HG03159 (cell line): Measurements from ENCODE around the gene PNMT.

Source experiments
- ATAC-seq: cut with Tn5 transposase; IDR thresholded peaks from one replicate; pipeline ENCODE4 v1.9.1; 2021; ENCODE audit warnings: mild to moderate bottlenecking, moderate library complexity; ENCODE audit not compliant: unreplicated experiment

Gene PNMT

GRCh38 chr17:39667945-39668924, at the start of gene PNMT:
Gene PNMT, plus strand, starts transcription at chr17:39668453. Its CDS starts 23 bp downstream, at chr17:39668476.
- no peak for ATAC-seq

GRCh38 chr17:39618956-39619785, 49.1 kb upstream of the PNMT start:
- ATAC-seq = no peak

GRCh38 chr17:39619786-39620101, 48.5 kb upstream of the PNMT start:
- ATAC-seq = no peak

GRCh38 chr17:39621523-39622379, 46.5 kb upstream of the PNMT start:
- no peak for ATAC-seq

- no peak for ATAC-seq
Observed at GRCh38 chr17:39622380-39623006, 45.8 kb upstream of the PNMT start.

GRCh38 chr17:39623356-39623950, 44.8 kb upstream of the PNMT start:
- ATAC-seq = no peak

- no peak for ATAC-seq
Observed at GRCh38 chr17:39624313-39624712, 43.9 kb upstream of the PNMT start.

GRCh38 chr17:39625198-39625785, 43.0 kb upstream of the PNMT start:
- no peak for ATAC-seq

- no peak for ATAC-seq
Observed at GRCh38 chr17:39626171-39627046, 41.8 kb upstream of the PNMT start, which contains the start of gene PPP1R1B. Gene PPP1R1B, plus strand, starts transcription at chr17:39626952. Its CDS starts 441 bp downstream, at chr17:39627393.

- no peak for ATAC-seq
Observed at GRCh38 chr17:39627047-39627711, 41.1 kb upstream of the PNMT start.

GRCh38 chr17:39627712-39628516, 40.3 kb upstream of the PNMT start:
- no peak for ATAC-seq

GRCh38 chr17:39628655-39629493, 39.4 kb upstream of the PNMT start:
- no peak for ATAC-seq

- no peak for ATAC-seq
Observed at GRCh38 chr17:39629494-39629880, 38.8 kb upstream of the PNMT start.

- no peak for ATAC-seq
Observed at GRCh38 chr17:39629898-39630297, 38.4 kb upstream of the PNMT start.

GRCh38 chr17:39631403-39631802, 36.9 kb upstream of the PNMT start:
- ATAC-seq = no peak
